Stimulated activated CD8-positive, alpha-beta memory T cell treated with anti-CD3 and anti-CD28 coated beads, Interleukin-4, amount 100 ng/mL, for 1 hour (primary cell): ENCODE results near the gene KSR1.

Source experiments
- DNase-seq, 2 donors: peaks; one replicate each; pipeline ENCODE4 v3.0.0-alpha.2; 2020; ENCODE audit warnings: low read depth in 2 of 2, low spot score in 1 of 2

KSR1 gene

DNA sequence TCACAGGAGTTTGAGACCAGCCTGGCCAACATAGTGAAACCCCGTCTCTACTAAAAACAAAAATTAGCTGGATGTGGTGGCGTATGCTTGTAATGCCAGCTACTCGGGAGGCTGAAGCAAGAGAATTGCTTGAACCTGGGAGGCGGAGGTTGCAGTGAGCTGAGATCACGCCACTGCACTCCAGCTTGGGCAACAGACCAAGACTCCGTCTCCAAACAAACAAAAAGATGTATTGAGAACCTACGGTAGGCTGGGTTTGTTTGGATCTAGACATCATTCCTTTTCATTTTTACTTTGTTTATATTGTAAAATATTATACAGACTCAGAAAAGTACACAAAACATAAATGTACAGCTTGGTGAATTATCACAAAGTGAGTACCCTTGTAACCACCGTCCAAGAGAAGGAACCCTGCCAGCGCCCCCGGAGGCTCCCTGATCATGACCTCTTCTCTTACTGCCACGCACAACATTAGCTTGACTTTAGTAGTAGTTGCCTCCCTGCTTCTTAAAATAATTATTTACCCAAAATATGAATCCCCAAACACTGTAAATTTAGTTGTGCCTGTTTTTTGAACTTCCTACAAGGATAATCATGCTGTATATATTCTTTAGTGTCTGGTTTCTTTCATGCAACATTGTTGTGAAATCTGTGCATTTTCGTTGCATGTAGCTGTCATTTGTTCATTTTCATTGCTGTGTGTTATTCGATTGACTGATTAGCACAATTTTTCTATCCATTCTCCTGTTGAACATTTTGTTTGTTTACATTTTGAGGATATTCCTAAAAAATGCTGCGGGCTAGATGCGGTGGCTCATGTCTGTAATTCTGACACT lies 56.5 kb downstream of the KSR1 start:
- DNase-seq = no peak

- no peak for DNase-seq
These were observed 57.6 kb downstream of the KSR1 start for GRCh38 chr17:27513849-27514248.

- DNase-seq = no peak
These were observed 58.6 kb downstream of the KSR1 start for GRCh38 chr17:27514595-27515413.

GRCh38 chr17:27518048-27518447 lies 61.8 kb downstream of the KSR1 start:
- no peak for DNase-seq

- DNase-seq = no peak
These were observed 62.6 kb downstream of the KSR1 start for GRCh38 chr17:27518545-27519521.

- DNase-seq = no peak
These were observed 63.3 kb downstream of the KSR1 start for GRCh38 chr17:27519550-27519949.

DNA sequence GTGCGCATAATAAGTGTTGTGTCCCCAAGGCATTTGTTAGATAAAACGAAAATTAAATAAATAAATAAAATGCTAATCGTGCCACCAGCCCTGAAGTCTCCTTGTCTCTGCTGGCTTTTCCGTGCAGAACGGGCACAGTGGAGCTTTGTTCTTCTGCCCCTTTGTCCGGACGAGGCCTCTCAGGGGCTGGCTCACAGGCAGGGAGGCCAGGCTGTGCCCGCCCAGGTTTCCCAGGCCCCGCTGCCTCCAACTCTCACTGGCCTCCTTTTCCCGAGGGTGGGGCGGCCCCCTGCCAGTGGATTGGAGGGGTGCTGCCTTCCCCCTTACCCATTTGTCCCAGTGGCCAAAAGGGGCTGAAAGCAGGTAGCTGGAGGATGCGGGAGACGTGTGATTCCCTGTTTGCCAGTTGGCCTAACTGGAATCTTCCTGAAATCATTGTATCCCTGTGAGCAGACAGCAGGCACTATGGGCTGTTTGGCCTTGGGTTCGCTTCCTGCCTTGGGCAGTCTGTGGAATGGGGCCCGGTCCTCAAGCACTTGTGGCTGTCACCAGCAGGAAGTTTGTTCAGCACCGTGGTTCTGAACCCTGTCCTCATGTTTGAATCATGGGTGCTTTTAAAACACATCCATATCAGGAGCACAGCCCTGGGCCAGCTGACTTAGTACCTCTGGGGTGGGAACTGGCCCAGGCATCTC lies 64.4 kb downstream of the KSR1 start:
- no peak for DNase-seq

GRCh38 chr17:27521281-27522027 lies 65.2 kb downstream of the KSR1 start:
- DNase-seq = no peak

GRCh38 chr17:27522028-27522635 lies 65.9 kb downstream of the KSR1 start:
- DNase-seq = no peak

- no peak for DNase-seq
These were observed 67.5 kb downstream of the KSR1 start for GRCh38 chr17:27523712-27524111.

GRCh38 chr17:27524594-27524993 lies 68.3 kb downstream of the KSR1 start:
- no peak for DNase-seq

DNA sequence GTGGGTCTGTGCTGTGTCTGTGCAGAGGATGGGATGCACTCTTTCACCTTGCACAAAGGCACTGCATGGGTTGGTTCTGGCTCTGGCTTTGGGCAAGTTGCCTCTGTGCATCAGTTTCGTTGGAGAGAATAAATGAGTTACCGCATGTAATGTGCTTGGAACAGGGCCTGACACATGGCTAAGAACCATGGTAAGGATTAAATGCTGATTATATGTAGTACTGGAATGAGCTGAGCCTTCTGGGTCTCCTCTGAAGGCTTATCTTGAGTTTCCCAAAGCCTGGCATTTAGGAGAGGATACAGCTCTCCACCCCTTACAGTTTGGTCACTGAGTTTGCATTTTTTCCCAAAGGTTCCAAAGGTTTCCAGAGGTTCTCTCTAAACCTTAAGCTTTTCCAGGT lies 69.1 kb downstream of the KSR1 start:
- no peak for DNase-seq

- no peak for DNase-seq
These were observed 69.8 kb downstream of the KSR1 start for GRCh38 chr17:27525836-27526603.

DNA sequence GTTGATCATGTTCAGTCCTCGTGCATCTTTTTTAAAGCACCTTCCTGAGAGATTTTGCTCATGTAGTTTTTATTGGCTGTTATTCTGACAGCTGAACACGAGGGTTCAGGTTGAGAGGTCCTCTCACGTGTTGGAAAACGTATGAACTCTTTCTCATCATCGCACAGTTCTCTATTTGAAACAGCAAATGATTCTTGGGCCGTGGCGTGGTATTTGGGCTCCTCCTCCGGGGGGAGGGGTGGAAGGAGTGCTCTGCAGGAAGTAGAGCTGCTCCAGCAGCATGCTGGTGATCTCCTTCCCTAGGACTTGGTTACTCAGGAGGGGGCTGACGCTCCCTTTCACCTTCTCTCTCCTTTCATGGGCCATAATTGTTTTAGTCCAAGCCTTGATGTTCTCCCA lies 70.4 kb downstream of the KSR1 start:
- no peak for DNase-seq

- no peak for DNase-seq
These were observed 73.1 kb downstream of the KSR1 start for GRCh38 chr17:27529230-27529796.

DNA sequence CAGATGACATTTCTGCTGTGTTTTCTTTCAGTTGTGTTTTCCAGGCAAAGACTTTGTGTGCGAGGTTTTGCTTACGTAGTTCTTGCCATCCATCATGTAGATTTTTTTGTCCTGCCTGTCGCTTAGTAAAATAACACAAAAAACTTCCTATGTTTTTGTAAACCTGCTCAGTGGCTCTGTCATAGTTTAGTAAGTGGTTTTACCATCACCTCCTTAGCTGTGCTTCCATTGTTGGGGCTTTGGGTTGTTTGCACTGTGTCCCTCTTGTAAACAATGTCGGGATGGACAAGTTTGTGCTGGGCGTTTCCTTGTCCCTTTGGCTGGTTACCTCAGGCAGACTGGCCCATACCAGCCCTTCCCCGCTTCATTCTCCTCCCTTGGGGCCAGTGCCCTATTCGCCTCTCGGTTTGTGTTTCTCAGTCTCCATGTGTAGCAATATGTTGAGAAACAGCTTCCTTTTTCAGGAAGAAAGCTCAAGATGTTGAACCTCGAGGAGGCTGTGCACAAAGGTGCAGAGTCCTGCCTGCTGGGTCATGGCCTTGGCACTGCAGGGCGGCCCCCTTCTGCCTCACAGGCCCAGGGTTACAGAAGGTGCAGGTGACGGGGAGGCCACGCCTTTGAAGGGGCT lies 74.6 kb downstream of the KSR1 start:
- no peak for DNase-seq

DNA sequence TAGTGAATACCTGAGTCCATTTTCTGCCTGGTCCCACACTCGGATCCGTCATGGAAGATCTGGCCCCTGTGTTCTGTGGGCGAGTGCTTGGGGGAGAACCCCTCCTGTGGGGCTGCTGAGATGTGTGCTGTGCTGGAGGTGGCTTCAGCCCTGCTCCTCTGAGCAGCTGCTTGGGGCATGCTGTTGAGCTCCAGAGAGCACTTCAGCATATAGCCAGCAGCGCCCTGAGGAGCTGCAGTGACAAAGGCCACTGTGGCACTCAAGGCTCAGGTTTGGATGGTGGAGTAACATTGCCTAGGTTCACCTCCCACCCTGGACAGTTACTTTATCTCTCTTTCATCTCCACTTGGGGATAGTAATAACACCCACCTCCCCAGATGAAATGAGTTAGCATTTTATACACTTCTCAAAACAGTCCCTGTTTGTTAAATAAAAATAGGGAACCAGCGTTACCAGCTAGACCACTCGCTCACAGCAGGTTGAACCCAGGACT lies 75.3 kb downstream of the KSR1 start:
- DNase-seq = no peak
